ENCODE results near the gene WHRN. TPM values are rescaled to one million over a fixed set of nuclear protein-coding genes. Genes with fewer than 3 reads are reported as not detected.

The WHRN gene
- total and polyA plus RNA-seq, 9 of the 15 experiments (the other 6 are each of a cell fraction or from before 2014, with no cell fraction given): 0.31 to 14.1 (median 3.0) TPM

- 0 out of 3 replicates have a peak, but pooled peaks cover 2% of the 10 kb centered on the region for H3K36me3 ChIP-seq (ENCODE audit: control insufficient read depth, insufficient read depth, low read length)
- ChIA-PET POLR2A (interaction anchor here (0.6 to 1.7 kb wide), 3 partner anchors 14 to 42 kb away, joined by 3 to 11 read pairs (median 3); no protein-coding TSS in a partner anchor), CTCF (ENCODE audit: low intra/inter-chr PET ratio) (no interaction called here)
- ATAC-seq (no peak), DNase-seq (ENCODE audit: extremely low read depth in 1 of 4, low spot score in 3 of 4) (no peak), FAIRE-seq (no peak)
- no peaks in the 10 kb centered on the region for H4K20me1 ChIP-seq (replicated peaks; ENCODE audit: control insufficient read depth, insufficient read depth, low read length)
- H3K9me3 ChIP-seq (replicated peaks; ENCODE audit: control insufficient read depth, insufficient read depth, low read depth, low read length): no peaks in the 10 kb centered on the region
- no peak overlapping the region for H3K4me2 ChIP-seq (ENCODE audit: insufficient read depth, low read length)
- BruUV-seq (replicated peaks): no TSS peak
- H3K9ac ChIP-seq (ENCODE audit: insufficient read depth in 1 of 2, low read depth in 2 of 2, low read length in 2 of 2): no peak overlapping the region; a peak in 1 of 4 replicates
- no peak overlapping the region for H3K4me3 ChIP-seq
- 55% methylated on average over 4 of the region's 6 CpGs for WGBS (ENCODE audit: insufficient coverage, low coverage, missing lambda C conversion rate)
- H3K79me2 ChIP-seq (ENCODE audit: control insufficient read depth, insufficient read depth, low read length): no peaks in the 10 kb centered on the region
- H3K9me1 ChIP-seq (ENCODE audit: control insufficient read depth, insufficient read depth, low read length): no peaks in the 10 kb centered on the region
- TF ChIP-seq MTA1 (IDR thresholded peaks at IDR 0.05; ENCODE audit: borderline replicate concordance) (no peak), COPS2 (conservative IDR thresholded peaks at IDR 0.05) (no peak), BMI1 (IDR thresholded peaks at IDR 0.05; ENCODE audit: low read length) (no peak), ATF4 (CRISPR knock-in tag; IDR thresholded peaks at IDR 0.05) (no peak), TFAM (CRISPR knock-in tag; conservative IDR thresholded peaks at IDR 0.05) (no peak), ZNF57 (CRISPR knock-in tag; IDR thresholded peaks at IDR 0.05) (no peak), FUS (optimal IDR thresholded peaks at IDR 0.05; ENCODE audit: low read depth, low read length) (no peak), ETS2 (tag; IDR thresholded peaks at IDR 0.05; ENCODE audit: borderline replicate concordance, poor library complexity, severe bottlenecking) (no peak), TCF3 (CRISPR knock-in tag; IDR thresholded peaks at IDR 0.05) (no peak), ZNF644 (tag; IDR thresholded peaks at IDR 0.05; ENCODE audit: low read depth) (no peak)
- in situ Hi-C loops (cut with MboI) (no loop called here), intact Hi-C loops (cut with micrococcal nuclease) (no loop called here)
- no peaks in the 10 kb centered on the region for H3K27me3 ChIP-seq (ENCODE audit: control insufficient read depth in 2 of 2, insufficient read depth in 2 of 2, low read length in 2 of 2)
- peaks cover 0 to 12% of the 10 kb centered on the region in 2 experiments; a peak in 2 of 5 replicates for H3K4me1 ChIP-seq (replicated peaks in 1 of 2; ENCODE audit: control insufficient read depth in 2 of 2, insufficient read depth in 2 of 2, low read length in 2 of 2)
- H3K27ac ChIP-seq (ENCODE audit: extremely low read depth, low read depth, low read length): no peak overlapping the region
- H2AFZ ChIP-seq (ENCODE audit: low read depth, low read length): no peak overlapping the region
These were observed 137.9 kb downstream of the WHRN start for GRCh38 chr9:114367366-114367765.

Measured in K562 (cell line).